RWPE2 (cell line): ENCODE measurements around the gene NSUN7.

ENCODE experiments used
- ATAC-seq: fragments of 200-7000 bp; cut with Tn5 transposase; 3 replicates; pipeline ENCODE4 v1.9.1; 2021; ENCODE audit warnings: low read depth
- DNase-seq: peaks from one replicate; pipeline ENCODE4 v3.0.0-alpha.2; 2020; ENCODE audit warnings: low spot score
- H3K27ac ChIP-seq: fragments of 450-650 bp; 2 replicates; pipeline ENCODE4 v1.5.1; 2017; ENCODE audit warnings: mild to moderate bottlenecking; ENCODE audit not compliant: poor library complexity, severe bottlenecking
- H3K27me3 ChIP-seq: fragments of 250-450 bp; sonication (Bioruptor Pico); 2 replicates; pipeline ENCODE4 v1.5.1; 2021; ENCODE audit warnings: mild to moderate bottlenecking, moderate library complexity; ENCODE audit not compliant: insufficient read depth, poor library complexity, severe bottlenecking
- H3K36me3 ChIP-seq: fragments of 250-450 bp; sonication (Bioruptor Pico); 2 replicates; pipeline ENCODE4 v1.5.1; 2020; ENCODE audit warnings: low read depth, mild to moderate bottlenecking, moderate library complexity
- H3K4me1 ChIP-seq: fragments of 250-450 bp; sonication (Bioruptor Pico); 2 replicates; pipeline ENCODE4 v1.5.1; 2021; ENCODE audit warnings: mild to moderate bottlenecking, moderate library complexity; ENCODE audit not compliant: insufficient read depth, poor library complexity, severe bottlenecking
- H3K4me3 ChIP-seq: fragments of 250-450 bp; sonication (Bioruptor Pico); 2 replicates; pipeline ENCODE4 v1.5.1; 2021; ENCODE audit warnings: mild to moderate bottlenecking, moderate library complexity; ENCODE audit not compliant: severe bottlenecking
- H3K9me3 ChIP-seq: fragments of 250-450 bp; sonication (Bioruptor Pico); 2 replicates; pipeline ENCODE4 v1.5.1; 2021; ENCODE audit warnings: mild to moderate bottlenecking, moderate library complexity; ENCODE audit not compliant: severe bottlenecking
- CTCF ChIP-seq: fragments of 450-650 bp; IDR thresholded peaks from one replicate; pipeline ENCODE4 v1.5.1; 2017; ENCODE audit warnings: mild to moderate bottlenecking, moderate library complexity; ENCODE audit not compliant: poor library complexity, severe bottlenecking

The NSUN7 gene

GRCh38 chr4:40845154-40845835 is 95.5 kb downstream of the NSUN7 start:
- no peaks in the 10 kb centered on the region for H3K9me3 ChIP-seq
- no peaks in the 10 kb centered on the region for H3K27me3 ChIP-seq

GRCh38 chr4:40846532-40846931 is 96.8 kb downstream of the NSUN7 start:
- Histone ChIP-seq H3K27me3 (no peaks in the 10 kb centered on the region), H3K9me3 (no peaks in the 10 kb centered on the region), H3K4me3 (no peak overlapping the region), H3K4me1 (peaks cover 4% of the 10 kb centered on the region), H3K27ac (no peak overlapping the region), H3K36me3 (peaks cover 5% of the 10 kb centered on the region)
- DNase-seq = no peak
- no peak for TF ChIP-seq CTCF
- no peak for ATAC-seq

More at GRCh38 chr4:40845154-40845835, 95.5 kb downstream of the NSUN7 start:
- no peak for DNase-seq
- H3K27ac ChIP-seq = no peak overlapping the region
- ATAC-seq = no peak
- peaks cover 8% of the 10 kb centered on the region for H3K4me1 ChIP-seq
- no peak for TF ChIP-seq CTCF
- peaks cover 5% of the 10 kb centered on the region for H3K36me3 ChIP-seq
- H3K4me3 ChIP-seq = no peak overlapping the region

- no peaks in the 10 kb centered on the region for H3K9me3 ChIP-seq
- no peak for TF ChIP-seq CTCF
- DNase-seq (no peak), ATAC-seq (no peak)
- no peak overlapping the region for H3K4me3 ChIP-seq
- peaks cover 5% of the 10 kb centered on the region for H3K36me3 ChIP-seq
- no peaks in the 10 kb centered on the region for H3K4me1 ChIP-seq
- no peaks in the 10 kb centered on the region for H3K27me3 ChIP-seq
- H3K27ac ChIP-seq = no peak overlapping the region
Observed at GRCh38 chr4:40848251-40848650, 98.5 kb downstream of the NSUN7 start.

GRCh38 chr4:40848940-40849339 is 99.2 kb downstream of the NSUN7 start:
- H3K36me3 ChIP-seq = no peaks in the 10 kb centered on the region; the same call in 1 of the 2 replicates
- no peaks in the 10 kb centered on the region for H3K27me3 ChIP-seq
- no peak overlapping the region for H3K27ac ChIP-seq
- H3K4me1 ChIP-seq = no peaks in the 10 kb centered on the region
- H3K9me3 ChIP-seq = no peaks in the 10 kb centered on the region
- no peak overlapping the region for H3K4me3 ChIP-seq
- DNase-seq = no peak
- TF ChIP-seq CTCF = no peak
- no peak for ATAC-seq

- no peak for TF ChIP-seq CTCF
- Histone ChIP-seq H3K27ac (no peak overlapping the region), H3K4me1 (no peaks in the 10 kb centered on the region)
Observed at GRCh38 chr4:40850496-40850895, 100.7 kb downstream of the NSUN7 start.

More at GRCh38 chr4:40850496-40850895, 100.7 kb downstream of the NSUN7 start:
- DNase-seq = no peak
- Histone ChIP-seq H3K9me3 (no peaks in the 10 kb centered on the region), H3K36me3 (no peaks in the 10 kb centered on the region), H3K4me3 (no peak overlapping the region), H3K27me3 (no peaks in the 10 kb centered on the region)
- ATAC-seq = no peak
